GM13977 (cell line): ENCODE measurements around the gene HES6.

Experiments
- DNase-seq: peaks from one replicate; pipeline ENCODE4 v3.0.0; 2012; ENCODE audit warnings: low spot score
- in situ Hi-C: fragments of 300-500 bp; cut with MboI; formaldehyde crosslinking; loops from one replicate; pipeline ENCODE4 v1.12.0; 2022; ENCODE audit warnings: low sequenced_read_pairs, low pct_unique_long_range_greater_than_20kb, mixed read lengths, inconsistent platforms; ENCODE audit not compliant: unreplicated experiment
- TF ChIP-seq, protein P1 (sequence below): IDR thresholded peaks from 2 replicates; pipeline ENCODE4 v1.5.1; 2012; ENCODE audit warnings: mild to moderate bottlenecking, control low read depth; ENCODE audit not compliant: insufficient read depth; ENCODE audit errors: extremely low read depth, missing control alignments

Gene HES6

DNA sequence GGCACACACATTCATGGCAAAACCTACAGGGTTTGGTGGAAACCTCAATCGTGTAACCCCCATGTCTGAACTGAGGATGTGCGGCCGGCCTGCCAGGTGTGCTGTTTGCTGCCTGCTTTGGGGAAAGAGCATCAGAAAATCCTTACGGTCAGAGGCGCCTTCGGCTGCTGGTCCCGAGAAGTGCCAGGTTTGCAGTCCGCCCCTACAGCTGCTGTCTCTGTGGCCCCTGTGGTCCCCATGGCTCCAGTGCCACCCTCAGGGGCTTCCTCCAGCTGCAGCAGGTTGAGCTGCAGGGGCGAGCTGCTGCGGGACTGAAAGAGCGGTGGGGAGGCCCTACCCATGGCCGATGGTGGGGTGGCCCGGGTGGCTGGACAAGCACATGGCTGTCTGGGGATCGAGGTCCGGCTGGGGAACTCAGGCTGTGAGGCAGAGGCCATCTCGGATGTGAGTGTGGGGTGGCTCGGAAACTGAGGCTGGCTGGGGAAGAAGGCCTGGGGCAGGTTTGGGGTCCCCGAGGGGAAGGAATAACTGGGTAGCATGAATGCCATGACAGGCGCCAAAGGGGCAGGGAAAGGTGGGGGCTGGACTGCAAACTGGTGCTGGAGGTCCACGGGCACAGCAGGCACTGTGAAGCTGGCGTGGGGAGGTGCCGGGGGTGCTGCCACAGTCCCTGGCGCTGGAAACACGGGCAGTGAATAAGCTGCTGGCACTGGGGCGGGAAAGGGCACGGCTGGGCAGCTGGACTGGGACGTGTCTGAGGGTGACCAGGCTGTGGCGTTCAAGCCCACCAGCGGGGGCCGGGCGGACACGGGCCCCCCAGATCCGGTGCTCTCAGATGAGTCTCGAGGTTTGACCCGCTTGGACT lies 13.2 kb upstream of the HES6 start:
- TF ChIP-seq, protein P1, sequence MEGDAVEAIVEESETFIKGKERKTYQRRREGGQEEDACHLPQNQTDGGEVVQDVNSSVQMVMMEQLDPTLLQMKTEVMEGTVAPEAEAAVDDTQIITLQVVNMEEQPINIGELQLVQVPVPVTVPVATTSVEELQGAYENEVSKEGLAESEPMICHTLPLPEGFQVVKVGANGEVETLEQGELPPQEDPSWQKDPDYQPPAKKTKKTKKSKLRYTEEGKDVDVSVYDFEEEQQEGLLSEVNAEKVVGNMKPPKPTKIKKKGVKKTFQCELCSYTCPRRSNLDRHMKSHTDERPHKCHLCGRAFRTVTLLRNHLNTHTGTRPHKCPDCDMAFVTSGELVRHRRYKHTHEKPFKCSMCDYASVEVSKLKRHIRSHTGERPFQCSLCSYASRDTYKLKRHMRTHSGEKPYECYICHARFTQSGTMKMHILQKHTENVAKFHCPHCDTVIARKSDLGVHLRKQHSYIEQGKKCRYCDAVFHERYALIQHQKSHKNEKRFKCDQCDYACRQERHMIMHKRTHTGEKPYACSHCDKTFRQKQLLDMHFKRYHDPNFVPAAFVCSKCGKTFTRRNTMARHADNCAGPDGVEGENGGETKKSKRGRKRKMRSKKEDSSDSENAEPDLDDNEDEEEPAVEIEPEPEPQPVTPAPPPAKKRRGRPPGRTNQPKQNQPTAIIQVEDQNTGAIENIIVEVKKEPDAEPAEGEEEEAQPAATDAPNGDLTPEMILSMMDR = no peak
- no peak for DNase-seq
- in situ Hi-C loops = no loop called here

- DNase-seq = no peak
- in situ Hi-C loops = no loop called here
- TF ChIP-seq, protein P1 = no peak
These were observed 12.1 kb upstream of the HES6 start for GRCh38 chr2:238251986-238252385.

GRCh38 chr2:238251331-238251730 lies 11.5 kb upstream of the HES6 start:
- TF ChIP-seq, protein P1 = no peak
- DNase-seq = no peak
- in situ Hi-C loops = no loop called here

GRCh38 chr2:238250896-238251295 lies 11.1 kb upstream of the HES6 start:
- in situ Hi-C loops = no loop called here
- DNase-seq = no peak
- TF ChIP-seq, protein P1 = no peak

DNA sequence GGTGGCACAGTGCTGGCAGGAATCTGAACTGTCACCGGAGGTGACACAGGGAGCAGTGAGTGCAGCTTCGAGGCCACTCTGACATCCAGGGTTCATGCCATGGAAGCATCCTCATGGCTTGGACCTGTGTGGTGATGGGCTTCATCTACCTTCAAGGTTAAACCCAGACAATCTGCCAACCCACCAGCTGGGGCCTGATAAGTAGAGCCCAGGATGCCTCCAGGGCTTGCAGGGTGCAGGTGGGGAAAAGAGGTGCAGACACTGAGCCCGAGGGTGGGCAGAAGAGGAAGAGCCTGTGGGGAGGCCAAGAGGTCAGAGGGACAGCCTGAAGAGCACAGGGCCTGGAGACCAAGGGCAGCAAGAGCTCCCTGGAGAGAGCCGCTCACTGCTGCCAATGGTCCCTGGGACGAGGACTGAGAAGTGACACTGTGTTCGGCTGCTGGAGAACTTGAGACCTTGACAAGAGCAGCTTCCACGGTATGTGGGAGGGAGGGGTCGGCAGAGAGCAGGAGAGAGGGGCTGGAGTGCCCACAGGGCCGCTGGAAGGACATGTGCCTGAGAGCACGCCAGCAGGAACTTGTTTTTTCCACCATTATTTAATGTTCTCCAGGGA lies 8.1 kb upstream of the HES6 start:
- in situ Hi-C loops = no loop called here
- no peak for DNase-seq
- TF ChIP-seq, protein P1 = no peak

DNA sequence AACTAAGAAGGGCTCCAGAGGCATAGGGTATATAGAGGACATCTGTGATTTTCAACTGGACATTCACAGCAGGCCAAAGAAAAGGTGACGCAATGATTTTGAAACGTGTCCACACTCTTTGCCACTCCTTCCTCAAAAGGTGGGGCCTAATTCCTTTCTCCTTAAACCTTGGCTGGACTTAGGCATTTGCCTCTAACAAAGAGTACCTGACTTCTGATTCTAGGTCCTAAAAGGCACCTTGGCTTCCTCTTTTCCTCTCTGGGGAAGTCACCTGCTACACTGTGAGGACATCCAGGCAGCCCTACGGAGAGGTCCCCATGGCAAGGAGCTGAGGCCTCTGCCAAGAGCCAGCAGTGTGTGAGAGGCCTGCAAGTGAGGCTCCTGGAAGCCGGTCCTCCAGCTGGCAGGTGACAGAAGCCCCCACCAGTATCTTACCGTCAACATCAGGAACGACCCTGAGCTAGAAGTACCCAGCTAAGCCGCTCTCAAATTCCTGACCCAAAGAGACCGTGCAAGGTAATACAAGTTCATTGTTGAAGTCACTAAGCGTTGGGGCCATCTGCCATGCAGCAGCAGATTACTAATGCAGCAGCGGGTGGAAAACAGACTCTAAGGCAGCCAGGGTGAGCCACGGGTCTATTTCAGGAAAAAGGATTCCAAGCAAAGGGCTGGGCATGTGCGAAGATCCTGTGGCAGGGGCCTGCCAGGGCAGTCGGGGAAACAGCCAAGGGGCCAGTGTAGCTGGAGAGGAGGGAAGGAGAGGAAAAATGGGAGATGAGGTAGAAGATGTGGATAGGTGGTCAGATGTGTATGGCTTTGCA lies 7.4 kb upstream of the HES6 start:
- no peak for DNase-seq

More for the DNA sequence above, 7.4 kb upstream of the HES6 start:
- in situ Hi-C loops = no loop called here
- TF ChIP-seq, protein P1 = no peak
